Measurements from ENCODE around the gene GALNT10. TPM values are rescaled to one million over a fixed set of nuclear protein-coding genes. Genes with fewer than 3 reads are reported as not detected.

Gene GALNT10
- total and polyA plus RNA-seq, 2 of the 4 experiments (the other 2 are of a cell fraction): 46.2 to 67.0 TPM

DNA sequence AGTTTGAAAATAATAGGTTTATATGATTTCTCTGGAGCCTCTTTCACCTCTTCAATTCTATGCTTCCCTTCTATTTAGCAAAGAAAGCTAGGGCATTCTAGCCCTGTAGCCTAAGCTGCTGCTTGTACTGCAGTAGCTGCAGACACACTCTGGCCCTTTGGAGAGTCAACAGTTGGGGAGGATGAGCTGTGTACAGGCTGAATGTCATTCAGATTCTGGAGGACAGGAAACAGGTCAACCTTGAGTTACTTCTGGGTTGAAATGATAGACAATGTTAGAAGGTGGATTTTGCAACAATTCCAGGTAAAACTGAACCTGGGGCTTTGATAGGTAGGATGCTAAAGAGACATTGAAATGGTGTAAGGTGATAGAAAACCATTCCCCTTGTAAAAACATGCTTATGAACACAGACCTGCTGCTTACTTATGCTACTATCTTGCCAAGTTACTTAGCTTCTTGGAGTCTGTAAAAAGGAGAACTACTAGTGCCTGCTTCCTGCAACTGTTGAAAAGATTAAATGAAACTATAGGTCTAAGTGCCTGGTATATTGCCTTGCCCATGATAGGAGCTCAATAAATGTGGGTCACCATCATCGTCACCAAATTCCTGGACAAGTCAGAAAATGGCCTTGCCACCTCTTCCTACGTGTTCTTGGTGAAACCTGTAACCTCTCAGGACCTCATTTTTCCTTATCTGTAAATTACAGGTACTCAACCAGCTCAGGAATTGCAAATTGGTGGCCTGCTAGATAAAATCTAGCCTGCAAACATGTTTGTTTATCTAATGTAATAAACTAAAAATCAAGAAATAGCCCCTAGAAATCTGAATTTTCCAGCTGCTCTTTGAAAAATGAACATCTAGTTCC lies 83.7 kb downstream of the GALNT10 start:
- DNase-seq (no peak), ATAC-seq (ENCODE audit: low read depth) (no peak)
- Histone ChIP-seq H2AK9ac (replicated peaks; ENCODE audit: low read depth, low read length, poor library complexity) (no peak overlapping the region), H2AK5ac (ENCODE audit: low read depth, low read length) (peak overlapping the region; percentile 56; the same call in 1 of the 2 replicates), H3K23ac (ENCODE audit: low read depth, low read length) (no peak overlapping the region), H3K27me3 (ENCODE audit: control insufficient read depth, insufficient read depth, low read length) (no peaks in the 10 kb centered on the region), H3K18ac (ENCODE audit: low read depth, low read length) (no peak overlapping the region; the same call in 1 of the 2 replicates), H3K14ac (replicated peaks; ENCODE audit: low read depth, low read length) (no peak overlapping the region), H3K9me1 (ENCODE audit: insufficient read depth, low read length) (peaks cover 30% of the 10 kb centered on the region), H4K91ac (ENCODE audit: insufficient read depth, low read depth, low read length) (no peak overlapping the region), H3K4me1 (ENCODE audit: control insufficient read depth, insufficient read depth, low read length) (peaks cover 27% of the 10 kb centered on the region), H3K9me3 (ENCODE audit: control insufficient read depth, insufficient read depth, low read length) (no peaks in the 10 kb centered on the region), H4K8ac (ENCODE audit: low read depth in 2 of 2, low read length in 2 of 2) (no peak overlapping the region), H3K4me2 (ENCODE audit: low read depth, low read length) (no peak overlapping the region), H3K4ac (ENCODE audit: low read depth, low read length) (no peak overlapping the region), H2BK15ac (ENCODE audit: low read depth, low read length) (no peak overlapping the region), H3K27ac (ENCODE audit: insufficient read depth, low read length) (no peak overlapping the region), H3K36me3 (ENCODE audit: control insufficient read depth, insufficient read depth, low read length) (no peaks in the 10 kb centered on the region; the same call in 1 of the 2 replicates), H2BK5ac (ENCODE audit: low read depth, low read length, poor library complexity, severe bottlenecking) (no peak overlapping the region), H3K56ac (ENCODE audit: extremely low read depth, insufficient read depth, low read length) (no peak overlapping the region), H2BK120ac (ENCODE audit: low read depth, low read length) (no peak overlapping the region), H3K79me1 (ENCODE audit: low read depth in 1 of 2, low read length in 2 of 2) (peaks cover 11 to 67% of the 10 kb centered on the region in 2 experiments; a peak in 3 of 4 replicates), H3K4me3 (ENCODE audit: insufficient read depth, low read depth, low read length) (no peak overlapping the region), H4K20me1 (ENCODE audit: insufficient read depth, low read length) (peaks cover 10% of the 10 kb centered on the region; the same call in 1 of the 2 replicates), H4K5ac (ENCODE audit: low read depth, low read length) (no peak overlapping the region), H2AFZ (replicated peaks; ENCODE audit: low read length, poor library complexity) (no peak overlapping the region), H3K9ac (ENCODE audit: low read depth, low read length) (no peak overlapping the region), H2BK20ac (ENCODE audit: low read depth, low read length) (no peak overlapping the region)
- POLR2A ChIA-PET (ENCODE audit: unreplicated experiment): no interaction called here
- intact Hi-C loops (cut with micrococcal nuclease) (loop anchor here (5.0 kb wide), 1 partner anchor 468 kb away; no protein-coding TSS in a partner anchor), dilution Hi-C loops (cut with HindIII; ENCODE audit: low sequenced_read_pairs, unreplicated experiment) (no loop called here), in situ Hi-C loops (cut with MboI; ENCODE audit: low sequenced_read_pairs) (no loop called here)
- CTCF ChIA-PET: interaction anchor here (0.9 kb wide), 1 partner anchor 79 kb away, joined by 3 read pairs; no protein-coding TSS in a partner anchor
- TF ChIP-seq POLR2A (IDR thresholded peaks at IDR 0.05; ENCODE audit: low read depth, low read length) (no peak), FOS (IDR thresholded peaks at IDR 0.05; ENCODE audit: low read depth, low read length) (no peak), NFE2L2 (IDR thresholded peaks at IDR 0.05; ENCODE audit: low read depth, low read length) (no peak), CTCF (conservative IDR thresholded peaks at IDR 0.05; ENCODE audit: low read depth, low read length) (no peak), RCOR1 (IDR thresholded peaks at IDR 0.05; ENCODE audit: insufficient replicate concordance, low read length) (no peak), MAFK (IDR thresholded peaks at IDR 0.05; ENCODE audit: low read depth, low read length) (no peak), CEBPB (IDR thresholded peaks at IDR 0.05; ENCODE audit: low read depth, low read length) (no peak), ELK1 (IDR thresholded peaks at IDR 0.05; ENCODE audit: borderline replicate concordance, low read depth, low read length) (no peak), CHD1 (IDR thresholded peaks at IDR 0.05; ENCODE audit: low read depth, low read length) (no peak), RFX5 (IDR thresholded peaks at IDR 0.05; ENCODE audit: low read depth, low read length) (no peak), MXI1 (IDR thresholded peaks at IDR 0.05; ENCODE audit: borderline replicate concordance, low read depth, low read length) (no peak), MAZ (IDR thresholded peaks at IDR 0.05; ENCODE audit: borderline replicate concordance, low read depth, low read length) (no peak)
- no TSS peak for BruUV-seq (replicated peaks)
- WGBS, 2 experiments (ENCODE audit: extremely low coverage in 2 of 2, insufficient read length in 1 of 2): no CpG with 5 or more reads among the region's 2 CpGs

All from IMR-90 (cell line).